IMR-90 (cell line): Measurements from ENCODE around the gene AKAP1. TPM values are rescaled to one million over a fixed set of nuclear protein-coding genes. Genes with fewer than 3 reads are reported as not detected.
A peak's percentile ranks its signal among the peaks of the same experiment; 100 is the strongest.

Source experiments
- ATAC-seq: fragments of 200-7000 bp; cut with Tn5 transposase; 2 replicates; pipeline ENCODE4 v1.9.1; 2020; ENCODE audit warnings: low read depth, mild to moderate bottlenecking, moderate library complexity
- BruUV-seq: library from RNA; stranded (reverse); fragments of 400-500 nt; replicated peaks from 2 replicates; lab custom pipeline; 2021; lab: Mats Ljungman, UMichigan
- CTCF ChIA-PET: fragments of 300-600 bp; formaldehyde crosslinking; extraction: SDS; loops from one replicate; lab custom pipeline; 2021; ENCODE audit warnings: antibody characterized with exemption; lab: Yijun Ruan, JAX
- POLR2A ChIA-PET: fragments of 300-600 bp; sonication (Branson Sonifier 250); formaldehyde crosslinking; loops from one replicate; lab custom pipeline; 2022; ENCODE audit warnings: antibody characterized with exemption; ENCODE audit not compliant: unreplicated experiment; lab: Charles Lee
- DNase-seq: peaks from one replicate; pipeline ENCODE4 v3.0.0; 2013
- H2AFZ ChIP-seq: replicated peaks from 2 replicates; pipeline ENCODE3; 2013; ENCODE audit warnings: low read length, mild to moderate bottlenecking; ENCODE audit not compliant: poor library complexity
- H2AK5ac ChIP-seq: 2 replicates; pipeline ENCODE4 v1.6.1; 2013; ENCODE audit warnings: low read depth, low read length, inconsistent platforms
- H2AK9ac ChIP-seq: replicated peaks from 2 replicates; pipeline ENCODE3; 2013; ENCODE audit warnings: mild to moderate bottlenecking, low read depth, low read length, moderate library complexity; ENCODE audit not compliant: poor library complexity
- H2BK120ac ChIP-seq: 2 replicates; pipeline ENCODE4 v1.6.1; 2013; ENCODE audit warnings: low read depth, low read length, inconsistent platforms
- H2BK15ac ChIP-seq: 3 replicates; pipeline ENCODE4 v1.6.1; 2013; ENCODE audit warnings: low read depth, low read length, inconsistent platforms
- H2BK20ac ChIP-seq: 2 replicates; pipeline ENCODE4 v1.6.1; 2013; ENCODE audit warnings: low read depth, mild to moderate bottlenecking, inconsistent platforms, low read length, moderate library complexity
- H2BK5ac ChIP-seq: 2 replicates; pipeline ENCODE4 v1.6.1; 2013; ENCODE audit warnings: mild to moderate bottlenecking, low read depth, low read length, inconsistent platforms; ENCODE audit not compliant: poor library complexity, severe bottlenecking
- H3K14ac ChIP-seq: replicated peaks from 2 replicates; pipeline ENCODE4 v1.6.1; 2013; ENCODE audit warnings: low read depth, low read length, inconsistent platforms
- H3K18ac ChIP-seq: 2 replicates; pipeline ENCODE4 v1.6.1; 2013; ENCODE audit warnings: low read depth, low read length, control low read depth
- H3K23ac ChIP-seq: 2 replicates; pipeline ENCODE4 v1.6.1; 2013; ENCODE audit warnings: low read depth, low read length, inconsistent platforms
- H3K27ac ChIP-seq: 2 replicates; pipeline ENCODE4 v1.5.1; 2013; ENCODE audit warnings: mild to moderate bottlenecking, control low read depth, low read length; ENCODE audit not compliant: insufficient read depth
- H3K27me3 ChIP-seq: 2 replicates; pipeline ENCODE4 v1.6.1; 2013; ENCODE audit warnings: low read length; ENCODE audit not compliant: control insufficient read depth, insufficient read depth
- H3K36me3 ChIP-seq: 2 replicates; pipeline ENCODE4 v1.6.1; 2013; ENCODE audit warnings: low read length, mixed read lengths; ENCODE audit not compliant: control insufficient read depth, insufficient read depth
- H3K4ac ChIP-seq: 2 replicates; pipeline ENCODE4 v1.6.1; 2013; ENCODE audit warnings: low read depth, low read length, inconsistent platforms
- H3K4me1 ChIP-seq: 2 replicates; pipeline ENCODE4 v1.6.1; 2013; ENCODE audit warnings: low read length, mixed read lengths; ENCODE audit not compliant: control insufficient read depth, insufficient read depth
- H3K4me2 ChIP-seq: 2 replicates; pipeline ENCODE4 v1.6.1; 2013; ENCODE audit warnings: low read depth, mild to moderate bottlenecking, control low read depth, low read length, moderate library complexity
- H3K4me3 ChIP-seq: 2 replicates; pipeline ENCODE4 v1.5.1; 2013; ENCODE audit warnings: low read depth, mild to moderate bottlenecking, control low read depth, low read length, moderate library complexity; ENCODE audit not compliant: insufficient read depth
- H3K56ac ChIP-seq: 2 replicates; pipeline ENCODE4 v1.6.1; 2013; ENCODE audit warnings: low read length, inconsistent platforms; ENCODE audit not compliant: insufficient read depth; ENCODE audit errors: extremely low read depth
- H3K79me1 ChIP-seq, 2 experiments: 2 replicates each; pipeline ENCODE4 v1.6.1; 2013; ENCODE audit warnings: low read length in 2 of 2, inconsistent platforms in 1 of 2, low read depth in 1 of 2
- H3K9ac ChIP-seq: 2 replicates; pipeline ENCODE4 v1.6.1; 2013; ENCODE audit warnings: low read depth, low read length, control low read depth
- H3K9me1 ChIP-seq: 2 replicates; pipeline ENCODE4 v1.6.1; 2013; ENCODE audit warnings: low read length, inconsistent platforms; ENCODE audit not compliant: insufficient read depth
- H3K9me3 ChIP-seq: 2 replicates; pipeline ENCODE4 v1.6.1; 2013; ENCODE audit warnings: low read length; ENCODE audit not compliant: control insufficient read depth, insufficient read depth
- H4K20me1 ChIP-seq: 2 replicates; pipeline ENCODE4 v1.6.1; 2013; ENCODE audit warnings: low read length, inconsistent platforms; ENCODE audit not compliant: insufficient read depth
- H4K5ac ChIP-seq: 2 replicates; pipeline ENCODE4 v1.6.1; 2013; ENCODE audit warnings: mild to moderate bottlenecking, low read depth, low read length, control low read depth
- H4K8ac ChIP-seq, 2 experiments: 2 replicates each; pipeline ENCODE4 v1.6.1; 2013; ENCODE audit warnings: low read depth in 2 of 2, low read length in 2 of 2, control low read depth in 1 of 2, inconsistent platforms in 1 of 2
- H4K91ac ChIP-seq: 2 replicates; pipeline ENCODE4 v1.6.1; 2013; ENCODE audit warnings: low read depth, low read length, inconsistent platforms; ENCODE audit not compliant: insufficient read depth
- BHLHE40 ChIP-seq: fragments of 150-350 bp; IDR thresholded peaks from 2 replicates; pipeline ENCODE4 v1.6.1; 2016; ENCODE audit warnings: mild to moderate bottlenecking, low read depth, low read length
- CEBPB ChIP-seq: IDR thresholded peaks from 2 replicates; pipeline ENCODE4 v1.6.1; 2012; ENCODE audit warnings: low read depth, low read length, improper control_type of control experiment
- CHD1 ChIP-seq: IDR thresholded peaks from 2 replicates; pipeline ENCODE4 v1.6.1; 2012; ENCODE audit warnings: low read depth, low read length, improper control_type of control experiment
- ELK1 ChIP-seq: fragments of 150-350 bp; IDR thresholded peaks from 2 replicates; pipeline ENCODE4 v1.6.1; 2016; ENCODE audit warnings: low read depth, mild to moderate bottlenecking, low read length, moderate library complexity, borderline replicate concordance
- FOS ChIP-seq: fragments of 150-350 bp; IDR thresholded peaks from 2 replicates; pipeline ENCODE4 v1.6.1; 2016; ENCODE audit warnings: low read depth, low read length
- MAFK ChIP-seq: IDR thresholded peaks from 2 replicates; pipeline ENCODE4 v1.6.1; 2012; ENCODE audit warnings: low read depth, low read length, improper control_type of control experiment
- MAZ ChIP-seq: IDR thresholded peaks from 2 replicates; pipeline ENCODE4 v1.6.1; 2012; ENCODE audit warnings: low read depth, mild to moderate bottlenecking, low read length, improper control_type of control experiment, moderate library complexity, borderline replicate concordance
- MXI1 ChIP-seq: IDR thresholded peaks from 2 replicates; pipeline ENCODE4 v1.6.1; 2012; ENCODE audit warnings: low read depth, mild to moderate bottlenecking, low read length, moderate library complexity, borderline replicate concordance
- NFE2L2 ChIP-seq: fragments of 150-350 bp; IDR thresholded peaks from 2 replicates; pipeline ENCODE4 v1.6.1; 2016; ENCODE audit warnings: low read depth, mild to moderate bottlenecking, low read length
- POLR2A ChIP-seq: IDR thresholded peaks from 2 replicates; pipeline ENCODE4 v1.6.1; 2012; ENCODE audit warnings: mild to moderate bottlenecking, low read depth, low read length
- RAD21 ChIP-seq: IDR thresholded peaks from 2 replicates; pipeline ENCODE4 v1.6.1; 2012; ENCODE audit warnings: low read length, improper control_type of control experiment
- RCOR1 ChIP-seq: IDR thresholded peaks from 2 replicates; pipeline ENCODE4 v1.6.1; 2012; ENCODE audit warnings: mild to moderate bottlenecking, low read length, improper control_type of control experiment; ENCODE audit not compliant: insufficient replicate concordance
- RFX5 ChIP-seq: IDR thresholded peaks from 2 replicates; pipeline ENCODE4 v1.8.0; 2012; ENCODE audit warnings: low read depth, mild to moderate bottlenecking, low read length, moderate library complexity
- SMC3 ChIP-seq: fragments of 150-350 bp; IDR thresholded peaks from 2 replicates; pipeline ENCODE4 v1.6.1; 2016; ENCODE audit warnings: low read depth, mild to moderate bottlenecking, antibody characterized with exemption, low read length, moderate library complexity
- WGBS, 2 experiments: methylation state at CpG; one replicate each; pipeline versions ENCODE4 v1.1.5 to v1.1.7; 2013; ENCODE audit warnings: missing lambda C conversion rate in 2 of 2; ENCODE audit not compliant: insufficient read length in 1 of 2; ENCODE audit errors: extremely low coverage in 2 of 2; 5-methylcytosine and 5-hydroxymethylcytosine counted together
- dilution Hi-C: fragments of 300-500 bp; cut with HindIII; formaldehyde crosslinking; loops from one replicate; pipeline ENCODE4 v1.14.3; 2018; ENCODE audit warnings: low sequenced_read_pairs; ENCODE audit not compliant: unreplicated experiment
- in situ Hi-C: fragments of 300-500 bp; cut with MboI; formaldehyde crosslinking; loops from 3 replicates; pipeline ENCODE4 v1.14.3; 2019; ENCODE audit warnings: low sequenced_read_pairs, inconsistent platforms, mixed read lengths
- intact Hi-C: fragments of 100-400 bp; cut with micrococcal nuclease; formaldehyde crosslinking; loops from 2 replicates; pipeline ENCODE4 v1.10.0; 2022
- polyA plus RNA-seq, 3 experiments: library from polyadenylated mRNA; depleted of rRNA; stranded (reverse); fragments of >200 nt; gene quantifications; 2 replicates each; pipeline ENCODE4 v1.2.3, GENCODE V29; 2012; ENCODE audit warnings: low replicate concordance in 1 of 3
- total RNA-seq: library from RNA; depleted of rRNA; stranded (reverse); fragments of >200 nt; gene quantifications from 2 replicates; pipeline ENCODE4 v1.2.3, GENCODE V29; 2012
- TF ChIP-seq, protein P1 (sequence below): conservative IDR thresholded peaks from 2 replicates; pipeline ENCODE4 v1.5.1; 2012; ENCODE audit warnings: mild to moderate bottlenecking, low read depth, low read length, improper control_type of control experiment
- TF ChIP-seq, protein P2 (sequence below): fragments of 150-350 bp; IDR thresholded peaks from 2 replicates; pipeline ENCODE4 v1.6.1; 2017; ENCODE audit warnings: mild to moderate bottlenecking, antibody characterized with exemption, low read length, low read depth

The AKAP1 gene
- total and polyA plus RNA-seq, 2 of the 4 experiments (the other 2 are of a cell fraction), result 10.2 to 17.4 TPM

GRCh38 chr17:57125866-57126265 is 40.8 kb downstream of the AKAP1 start:
- no peak overlapping the region for H4K5ac ChIP-seq
- H2BK120ac ChIP-seq, result no peak overlapping the region
- no peaks in the 10 kb centered on the region for H3K79me1 ChIP-seq
- no peaks in the 10 kb centered on the region for H3K27me3 ChIP-seq
- no peak for DNase-seq
- in situ Hi-C loops (loop anchor here (5.0 to 10.0 kb wide), 3 partner anchors 619 to 879 kb away; partner anchors contain the start of genes CCDC182 and SRSF1), dilution Hi-C loops (no loop called here), intact Hi-C loops (no loop called here)
- ATAC-seq, result no peak
- H2AK9ac ChIP-seq, result no peak overlapping the region
- H3K56ac ChIP-seq, result no peak overlapping the region
- peaks cover 3% of the 10 kb centered on the region for H3K36me3 ChIP-seq
- no TSS peak for BruUV-seq
- no peak overlapping the region for H2BK15ac ChIP-seq
- no peak overlapping the region for H3K18ac ChIP-seq
- H4K91ac ChIP-seq, result no peak overlapping the region
- no peak overlapping the region for H3K4me3 ChIP-seq
- H3K4ac ChIP-seq, result no peak overlapping the region
- no peak overlapping the region for H3K23ac ChIP-seq
- no peaks in the 10 kb centered on the region for H4K20me1 ChIP-seq
- no peak overlapping the region for H3K14ac ChIP-seq
- no peak overlapping the region for H4K8ac ChIP-seq
- ChIA-PET POLR2A (no interaction called here), CTCF (interaction anchor here (0.7 kb wide), 1 partner anchor 707 kb away, joined by 3 read pairs; no protein-coding TSS in a partner anchor)
- no peaks in the 10 kb centered on the region for H3K9me1 ChIP-seq
- no peaks in the 10 kb centered on the region for H3K4me1 ChIP-seq
- no peak overlapping the region for H2AK5ac ChIP-seq
- WGBS, 2 experiments, result 80% methylated on average over 1 of the region's 6 CpGs; no CpG with 5 or more reads in 1 of the 2 experiments
- no peak overlapping the region for H3K9ac ChIP-seq
- no peak overlapping the region for H2BK20ac ChIP-seq
- H2AFZ ChIP-seq, result peak overlapping the region; percentile 49
- no peak for TF ChIP-seq ELK1
- TF ChIP-seq CHD1, result no peak
- TF ChIP-seq RCOR1, result no peak
- TF ChIP-seq, protein P1, sequence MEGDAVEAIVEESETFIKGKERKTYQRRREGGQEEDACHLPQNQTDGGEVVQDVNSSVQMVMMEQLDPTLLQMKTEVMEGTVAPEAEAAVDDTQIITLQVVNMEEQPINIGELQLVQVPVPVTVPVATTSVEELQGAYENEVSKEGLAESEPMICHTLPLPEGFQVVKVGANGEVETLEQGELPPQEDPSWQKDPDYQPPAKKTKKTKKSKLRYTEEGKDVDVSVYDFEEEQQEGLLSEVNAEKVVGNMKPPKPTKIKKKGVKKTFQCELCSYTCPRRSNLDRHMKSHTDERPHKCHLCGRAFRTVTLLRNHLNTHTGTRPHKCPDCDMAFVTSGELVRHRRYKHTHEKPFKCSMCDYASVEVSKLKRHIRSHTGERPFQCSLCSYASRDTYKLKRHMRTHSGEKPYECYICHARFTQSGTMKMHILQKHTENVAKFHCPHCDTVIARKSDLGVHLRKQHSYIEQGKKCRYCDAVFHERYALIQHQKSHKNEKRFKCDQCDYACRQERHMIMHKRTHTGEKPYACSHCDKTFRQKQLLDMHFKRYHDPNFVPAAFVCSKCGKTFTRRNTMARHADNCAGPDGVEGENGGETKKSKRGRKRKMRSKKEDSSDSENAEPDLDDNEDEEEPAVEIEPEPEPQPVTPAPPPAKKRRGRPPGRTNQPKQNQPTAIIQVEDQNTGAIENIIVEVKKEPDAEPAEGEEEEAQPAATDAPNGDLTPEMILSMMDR, result no peak
- TF ChIP-seq SMC3, result no peak
- TF ChIP-seq MAZ, result no peak
- TF ChIP-seq RAD21, result no peak
- no peak for TF ChIP-seq MXI1
- no peak for TF ChIP-seq CEBPB
- no peak for TF ChIP-seq NFE2L2
- TF ChIP-seq RFX5, result no peak
- no peak for TF ChIP-seq FOS
- TF ChIP-seq POLR2A, result no peak
- TF ChIP-seq, protein P2, sequence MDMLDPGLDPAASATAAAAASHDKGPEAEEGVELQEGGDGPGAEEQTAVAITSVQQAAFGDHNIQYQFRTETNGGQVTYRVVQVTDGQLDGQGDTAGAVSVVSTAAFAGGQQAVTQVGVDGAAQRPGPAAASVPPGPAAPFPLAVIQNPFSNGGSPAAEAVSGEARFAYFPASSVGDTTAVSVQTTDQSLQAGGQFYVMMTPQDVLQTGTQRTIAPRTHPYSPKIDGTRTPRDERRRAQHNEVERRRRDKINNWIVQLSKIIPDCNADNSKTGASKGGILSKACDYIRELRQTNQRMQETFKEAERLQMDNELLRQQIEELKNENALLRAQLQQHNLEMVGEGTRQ, result no peak
- no peak for TF ChIP-seq MAFK
- no peak for TF ChIP-seq BHLHE40
- H3K27ac ChIP-seq, result no peak overlapping the region
- no peak overlapping the region for H3K4me2 ChIP-seq
- H2BK5ac ChIP-seq, result no peak overlapping the region
- no peaks in the 10 kb centered on the region for H3K9me3 ChIP-seq
